Measurements from ENCODE around the gene TBC1D9B.

The TBC1D9B gene

DNA sequence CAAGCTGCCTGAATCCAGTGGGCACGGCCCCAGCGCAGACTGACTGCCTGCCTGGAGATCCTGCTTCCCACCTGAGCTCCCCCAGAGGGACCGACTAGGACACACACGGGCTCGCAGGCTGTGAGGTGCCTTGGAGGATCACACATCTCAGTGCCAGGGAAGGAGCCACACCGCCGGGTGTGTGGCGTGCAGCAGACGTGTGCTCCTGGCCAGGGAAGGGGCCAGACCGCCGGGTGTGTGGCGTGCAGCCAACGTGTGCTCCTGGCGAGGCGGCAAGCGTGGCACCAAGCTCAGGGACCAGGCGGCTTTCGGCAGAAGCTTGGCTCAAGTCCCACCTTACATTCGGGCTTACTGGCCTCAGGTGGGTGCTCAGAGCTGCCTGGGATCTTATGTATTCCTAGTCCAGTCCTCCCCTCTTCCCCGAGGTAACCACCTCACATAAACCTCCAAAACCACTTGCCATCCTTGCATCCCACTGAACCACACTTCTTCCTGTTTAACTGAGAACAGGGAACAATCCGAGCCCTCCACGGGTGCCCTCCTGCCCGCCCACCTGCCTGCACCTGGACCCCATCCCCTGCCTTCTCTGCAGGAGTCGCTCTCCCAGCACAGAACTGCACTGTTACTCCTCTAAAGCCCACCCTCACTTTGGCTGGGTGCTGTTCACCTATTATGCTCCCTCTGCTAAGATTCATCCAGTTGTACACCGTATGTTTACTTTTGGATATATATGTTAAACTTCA lies 26.7 kb downstream of the TBC1D9B start:
- Mint-ChIP-seq H3K4me1 (no peaks in the 10 kb centered on the region), H3K36me3 (ENCODE audit: low read depth) (peaks cover 64% of the 10 kb centered on the region), H3K27ac (no peak overlapping the region), H3K27me3 (ENCODE audit: low read depth) (no peaks in the 10 kb centered on the region), H3K4me3 (no peak overlapping the region), H3K9me3 (peaks cover 28% of the 10 kb centered on the region)
- TF ChIP-seq, protein P1, sequence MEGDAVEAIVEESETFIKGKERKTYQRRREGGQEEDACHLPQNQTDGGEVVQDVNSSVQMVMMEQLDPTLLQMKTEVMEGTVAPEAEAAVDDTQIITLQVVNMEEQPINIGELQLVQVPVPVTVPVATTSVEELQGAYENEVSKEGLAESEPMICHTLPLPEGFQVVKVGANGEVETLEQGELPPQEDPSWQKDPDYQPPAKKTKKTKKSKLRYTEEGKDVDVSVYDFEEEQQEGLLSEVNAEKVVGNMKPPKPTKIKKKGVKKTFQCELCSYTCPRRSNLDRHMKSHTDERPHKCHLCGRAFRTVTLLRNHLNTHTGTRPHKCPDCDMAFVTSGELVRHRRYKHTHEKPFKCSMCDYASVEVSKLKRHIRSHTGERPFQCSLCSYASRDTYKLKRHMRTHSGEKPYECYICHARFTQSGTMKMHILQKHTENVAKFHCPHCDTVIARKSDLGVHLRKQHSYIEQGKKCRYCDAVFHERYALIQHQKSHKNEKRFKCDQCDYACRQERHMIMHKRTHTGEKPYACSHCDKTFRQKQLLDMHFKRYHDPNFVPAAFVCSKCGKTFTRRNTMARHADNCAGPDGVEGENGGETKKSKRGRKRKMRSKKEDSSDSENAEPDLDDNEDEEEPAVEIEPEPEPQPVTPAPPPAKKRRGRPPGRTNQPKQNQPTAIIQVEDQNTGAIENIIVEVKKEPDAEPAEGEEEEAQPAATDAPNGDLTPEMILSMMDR (IDR thresholded peaks at IDR 0.05; ENCODE audit: unreplicated experiment in 3 of 3) = no peak

DNA sequence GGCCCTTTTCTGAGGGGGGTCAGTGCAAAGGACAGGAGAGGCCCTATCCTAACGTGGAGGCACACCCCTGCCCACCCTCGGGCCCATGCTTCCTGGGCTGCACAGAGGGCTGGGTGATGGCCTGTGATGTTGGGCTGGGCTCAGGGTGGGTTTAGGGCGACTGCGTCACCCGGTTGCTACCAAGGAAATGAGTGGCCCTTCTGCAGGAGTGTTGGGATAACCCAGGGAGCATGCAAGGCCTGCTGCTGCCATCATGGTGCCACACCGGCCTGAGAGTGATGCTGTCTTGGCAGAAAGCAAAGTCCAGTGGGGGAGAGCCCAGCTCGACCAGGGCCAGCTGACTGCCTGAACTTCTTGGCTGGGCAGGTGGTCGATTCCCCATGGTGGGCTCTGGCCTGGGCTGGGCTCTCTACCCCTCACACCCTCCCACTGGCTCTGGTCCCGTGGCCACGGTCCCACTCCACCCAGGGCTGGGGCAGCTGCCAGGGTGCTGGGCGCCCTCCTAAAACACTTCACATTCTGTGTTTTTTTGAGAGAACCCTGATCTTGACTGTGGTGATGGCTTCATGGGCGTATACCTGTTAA lies 27.5 kb downstream of the TBC1D9B start:
- H3K36me3 Mint-ChIP-seq (ENCODE audit: low read depth) = peaks cover 61% of the 10 kb centered on the region
- H3K9me3 Mint-ChIP-seq = peaks cover 22% of the 10 kb centered on the region
- no peak overlapping the region for H3K27ac Mint-ChIP-seq
- no peaks in the 10 kb centered on the region for H3K4me1 Mint-ChIP-seq
- TF ChIP-seq, protein P1 (IDR thresholded peaks at IDR 0.05; ENCODE audit: unreplicated experiment in 3 of 3) = no peak
- H3K27me3 Mint-ChIP-seq (ENCODE audit: low read depth) = no peaks in the 10 kb centered on the region
- no peak overlapping the region for H3K4me3 Mint-ChIP-seq

DNA sequence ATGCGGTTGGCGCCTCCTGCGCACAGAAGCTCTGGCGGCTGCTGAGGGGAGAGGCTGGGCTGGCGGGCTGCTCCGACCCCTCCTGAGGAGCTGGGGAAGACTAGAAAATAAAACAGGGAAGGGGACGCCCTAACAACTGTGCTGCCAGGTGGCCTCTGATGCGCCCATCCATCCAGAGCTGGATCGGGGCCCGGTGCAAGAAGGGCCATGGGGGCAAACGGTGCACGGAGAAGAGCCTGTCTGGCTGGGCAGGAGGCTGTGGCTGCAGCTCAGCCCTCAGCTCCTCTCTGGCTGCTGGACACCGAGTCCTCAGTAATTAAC lies 28.0 kb downstream of the TBC1D9B start:
- TF ChIP-seq, protein P1 (IDR thresholded peaks at IDR 0.05; ENCODE audit: unreplicated experiment in 3 of 3) = no peak
- Mint-ChIP-seq H3K27me3 (ENCODE audit: low read depth) (no peaks in the 10 kb centered on the region), H3K27ac (no peak overlapping the region), H3K4me1 (no peaks in the 10 kb centered on the region), H3K36me3 (ENCODE audit: low read depth) (peaks cover 59% of the 10 kb centered on the region), H3K4me3 (no peak overlapping the region), H3K9me3 (peaks cover 18% of the 10 kb centered on the region)

DNA sequence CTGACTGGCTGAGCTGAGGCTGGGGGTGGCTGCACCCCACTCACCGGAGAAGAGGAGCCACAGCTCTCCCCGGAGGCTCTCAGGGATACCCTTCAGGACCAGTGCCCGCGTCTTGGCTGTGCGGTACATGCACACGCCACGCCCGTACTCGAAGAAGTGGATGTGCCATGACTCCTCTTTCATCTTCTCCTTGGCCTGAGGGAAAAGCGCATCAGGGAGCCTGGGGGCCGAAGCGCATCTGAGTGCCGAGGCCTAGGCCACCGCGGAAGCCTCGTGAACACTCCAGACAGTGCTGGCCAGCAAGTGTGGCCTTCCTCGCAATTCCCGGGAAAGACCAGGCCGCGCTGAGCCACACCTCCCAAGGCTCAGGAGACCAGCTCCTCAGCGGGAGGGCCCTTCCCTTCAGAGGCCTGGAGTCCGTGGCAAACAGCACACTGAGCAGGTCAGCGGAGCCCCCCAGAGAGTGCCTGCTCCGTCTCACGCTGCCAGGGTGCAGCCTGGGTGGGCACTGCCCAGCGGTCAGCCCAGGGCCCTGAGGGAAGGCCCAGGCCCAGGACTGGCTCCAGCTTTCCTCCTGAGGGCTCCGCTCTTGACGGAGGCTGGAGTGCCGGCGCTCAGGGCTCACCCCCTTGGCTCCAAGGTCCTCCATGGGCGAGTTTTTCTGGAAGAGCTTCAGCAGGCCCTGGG lies 28.6 kb downstream of the TBC1D9B start:
- no peak overlapping the region for H3K4me3 Mint-ChIP-seq
- no peaks in the 10 kb centered on the region for H3K4me1 Mint-ChIP-seq
- TF ChIP-seq, protein P1 (IDR thresholded peaks at IDR 0.05; ENCODE audit: unreplicated experiment in 3 of 3) = no peak
- peaks cover 13% of the 10 kb centered on the region for H3K9me3 Mint-ChIP-seq
- H3K36me3 Mint-ChIP-seq (ENCODE audit: low read depth) = peaks cover 54% of the 10 kb centered on the region
- H3K27me3 Mint-ChIP-seq (ENCODE audit: low read depth) = no peaks in the 10 kb centered on the region
- H3K27ac Mint-ChIP-seq = no peak overlapping the region

DNA sequence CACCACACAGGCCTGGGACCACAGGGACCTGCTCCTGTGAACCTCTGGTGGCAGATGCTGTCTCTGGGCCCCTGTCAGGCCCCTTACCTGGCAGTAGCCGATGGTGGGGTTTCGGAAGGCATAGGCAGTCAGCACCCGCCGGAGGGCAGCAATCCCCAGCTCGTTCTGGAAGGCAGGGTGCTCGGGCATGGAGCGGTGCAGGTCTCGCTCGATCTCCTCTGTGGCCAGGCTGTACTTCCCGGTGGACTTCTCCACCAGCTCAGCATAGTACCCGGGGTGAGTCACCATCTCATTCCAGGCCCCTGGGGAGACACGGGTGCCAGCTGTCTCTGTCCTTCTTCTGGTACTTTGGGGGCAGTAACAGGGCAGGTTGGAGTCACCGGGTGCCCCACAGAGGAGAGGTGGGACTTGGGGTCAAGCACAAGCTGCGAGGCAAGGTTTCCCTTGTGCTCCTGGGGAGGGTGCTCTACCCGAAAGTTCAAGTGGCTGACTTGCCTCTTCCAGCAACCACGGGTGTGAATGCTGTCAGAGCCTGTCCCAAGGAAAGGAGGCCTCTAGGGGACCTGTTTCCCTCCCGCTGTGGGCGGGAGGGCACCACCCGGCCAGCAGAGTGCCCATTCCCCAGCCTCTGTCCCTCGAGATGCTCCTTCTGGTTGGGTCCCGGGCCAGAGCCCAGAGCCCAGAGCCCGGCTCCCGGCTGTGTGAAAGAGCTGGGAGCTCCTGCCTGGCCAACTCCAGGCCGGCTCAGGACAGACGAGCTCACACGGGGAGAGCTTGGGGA lies 29.3 kb downstream of the TBC1D9B start:
- Mint-ChIP-seq H3K36me3 (ENCODE audit: low read depth) (peaks cover 47% of the 10 kb centered on the region), H3K4me3 (no peak overlapping the region)

More for the DNA sequence above, 29.3 kb downstream of the TBC1D9B start:
- H3K27ac Mint-ChIP-seq = no peak overlapping the region
- no peaks in the 10 kb centered on the region for H3K4me1 Mint-ChIP-seq
- TF ChIP-seq, protein P1 (IDR thresholded peaks at IDR 0.05; ENCODE audit: unreplicated experiment in 3 of 3) = no peak
- peaks cover 6% of the 10 kb centered on the region for H3K9me3 Mint-ChIP-seq
- no peaks in the 10 kb centered on the region for H3K27me3 Mint-ChIP-seq (ENCODE audit: low read depth)
